ENCODE measurements around the gene PET100.
"Not testable (repeated sequence)": the region's sequence is repeated elsewhere in the genome, so short reads cannot be mapped to it uniquely, and the experiment has no call there.

The PET100 gene

GRCh38 chr19:7635670-7636069 is 6.1 kb downstream of the PET100 start:
- DNase-seq, result no peak

GRCh38 chr19:7636317-7636690 is 6.7 kb downstream of the PET100 start:
- no peak for DNase-seq

GRCh38 chr19:7636691-7637373 is 7.2 kb downstream of the PET100 start, which contains the start of gene STXBP2:
Gene STXBP2, plus strand, starts transcription at chr19:7637110. Its CDS starts 40 bp downstream, at chr19:7637150.
- DNase-seq, result peak; percentile 92

GRCh38 chr19:7637374-7638256 is 8.0 kb downstream of the PET100 start:
- no peak for DNase-seq

GRCh38 chr19:7638802-7639465 is 9.3 kb downstream of the PET100 start:
- no peak for DNase-seq

GRCh38 chr19:7639863-7640348 is 10.3 kb downstream of the PET100 start:
- no peak for DNase-seq

GRCh38 chr19:7640803-7641202 is 11.2 kb downstream of the PET100 start:
- DNase-seq, result no peak

- DNase-seq, result no peak
Observed at GRCh38 chr19:7641290-7642276, 12.0 kb downstream of the PET100 start.

- no peak for DNase-seq
Observed at GRCh38 chr19:7642295-7643030, 12.9 kb downstream of the PET100 start.

GRCh38 chr19:7643031-7643415 is 13.4 kb downstream of the PET100 start:
- DNase-seq, result no peak

GRCh38 chr19:7643629-7644549 is 14.3 kb downstream of the PET100 start:
- not testable (repeated sequence) for DNase-seq

GRCh38 chr19:7644550-7644877 is 14.9 kb downstream of the PET100 start:
- DNase-seq, result no peak

GRCh38 chr19:7645163-7645562 is 15.6 kb downstream of the PET100 start:
- no peak for DNase-seq

GRCh38 chr19:7645656-7646425 is 16.2 kb downstream of the PET100 start:
- no peak for DNase-seq

- no peak for DNase-seq
Observed at GRCh38 chr19:7646426-7646700, 16.8 kb downstream of the PET100 start.

- no peak for DNase-seq
Observed at GRCh38 chr19:7647156-7647555, 17.6 kb downstream of the PET100 start.

- no peak for DNase-seq
Observed at GRCh38 chr19:7648265-7649014, 18.8 kb downstream of the PET100 start.

- no peak for DNase-seq
Observed at GRCh38 chr19:7650148-7650547, 20.6 kb downstream of the PET100 start.

GRCh38 chr19:7652061-7652641 is 22.6 kb downstream of the PET100 start:
- DNase-seq, result peak; percentile 85

Measured in stimulated activated CD4-positive, alpha-beta T cell treated with anti-CD3 and anti-CD28 coated beads, Interleukin-4, amount 100 ng/mL, for 1 hour (primary cell).